Peyer's patch (tissue), 4 donors: ENCODE measurements around the gene DDIT4. TPM values are rescaled to one million over a fixed set of nuclear protein-coding genes. Genes with fewer than 3 reads are reported as not detected.
"Not testable (repeated sequence)": the region's sequence is repeated elsewhere in the genome, so short reads cannot be mapped to it uniquely, and the experiment has no call there.

Experiments
- DNase-seq, 3 donors: peaks; one replicate each; pipeline ENCODE4 v3.0.0-alpha.2; 2017 to 2019
- H3K27ac ChIP-seq, 4 donors: fragments of 200-600 bp; sonication (generic); one replicate each; pipeline ENCODE4 v1.5.1; 2016 to 2019
- H3K27me3 ChIP-seq, 2 donors: fragments of 200-600 bp; sonication (generic); one replicate each; pipeline ENCODE4 v1.5.1; 2019
- H3K36me3 ChIP-seq, 3 donors: fragments of 200-600 bp; sonication (generic); one replicate each; pipeline ENCODE4 v1.5.1; 2016 to 2019
- H3K4me1 ChIP-seq, 4 donors: fragments of 200-600 bp; sonication (generic); one replicate each; pipeline ENCODE4 v1.5.1; 2016 to 2019
- H3K4me3 ChIP-seq, 4 donors: fragments of 200-600 bp; sonication (generic); 1 replicate in 3 of 4; 2 replicates in 1 of 4; pipeline ENCODE4 v1.5.1; 2016 to 2019; ENCODE audit warnings: mild to moderate bottlenecking in 1 of 4
- H3K9me3 ChIP-seq, 4 donors: fragments of 200-600 bp; sonication (generic); one replicate each; pipeline ENCODE4 v1.5.1; 2016 to 2019; ENCODE audit warnings: mild to moderate bottlenecking in 1 of 4
- CTCF ChIP-seq, 6 experiments: fragments of 450-650 bp in 4 of 6; fragments of 200-600 bp in 2 of 6; sonication (generic) in 1 of 6; IDR thresholded peaks; one replicate each; pipeline ENCODE4 v1.5.1; 2017 to 2019; ENCODE audit warnings: antibody characterized with exemption in 6 of 6, mild to moderate bottlenecking in 3 of 6, moderate library complexity in 1 of 6
- POLR2A ChIP-seq, 2 donors: fragments of 450-650 bp; IDR thresholded peaks; one replicate each; pipeline ENCODE4 v1.5.1; 2017; ENCODE audit warnings: antibody characterized with exemption in 2 of 2, mild to moderate bottlenecking in 2 of 2, moderate library complexity in 2 of 2
- total RNA-seq, 4 donors: library from RNA; depleted of rRNA; stranded (reverse); fragments of >200 nt; gene quantifications; one replicate each; pipeline ENCODE4 v1.1.0, GENCODE V29; 2016

Gene DDIT4
- total RNA-seq, 4 donors from 2014 or later = 80.6 to 275 (median 123) TPM

GRCh38 chr10:72276421-72277339 lies 3.0 kb downstream of the DDIT4 start:
- Histone ChIP-seq H3K9me3 (no peaks in the 10 kb centered on the region), H3K4me1 (peaks cover 0 to 23% (median 4%) of the 10 kb centered on the region in 4 donors), H3K27me3 (no peaks in the 10 kb centered on the region), H3K27ac (peak overlapping the region; percentile 92 to 99 (median 95)), H3K4me3 (peak overlapping the region; percentile 80 to 99 (median 94)), H3K36me3 (peaks cover 0 to 22% (median 0%) of the 10 kb centered on the region in 3 donors)
- no peak for TF ChIP-seq CTCF (IDR thresholded peaks at IDR 0.05)
- peak in 1 of 2 donors; percentile 20 for TF ChIP-seq POLR2A (IDR thresholded peaks at IDR 0.05)
- no peak for DNase-seq

- DNase-seq = no peak
- peak overlapping the region in 3 of 4 donors; percentile 92 to 99 (median 97) for H3K27ac ChIP-seq
- no peak overlapping the region for H3K4me3 ChIP-seq
- peaks cover 0 to 22% (median 0%) of the 10 kb centered on the region in 3 donors for H3K36me3 ChIP-seq
- H3K4me1 ChIP-seq = peaks cover 0 to 18% (median 3%) of the 10 kb centered on the region in 4 donors
- H3K9me3 ChIP-seq = no peaks in the 10 kb centered on the region
- no peak for TF ChIP-seq CTCF (IDR thresholded peaks at IDR 0.05)
- TF ChIP-seq POLR2A (IDR thresholded peaks at IDR 0.05) = no peak
- no peaks in the 10 kb centered on the region for H3K27me3 ChIP-seq
These were observed 3.7 kb downstream of the DDIT4 start for GRCh38 chr10:72277340-72277995.

- H3K27ac ChIP-seq = peak overlapping the region; percentile 27 to 97 (median 36)
- DNase-seq = no peak
These were observed 4.4 kb downstream of the DDIT4 start for GRCh38 chr10:72277996-72278667.

GRCh38 chr10:72278668-72279393 lies 5.1 kb downstream of the DDIT4 start:
- H3K4me3 ChIP-seq = no peak overlapping the region
- H3K27ac ChIP-seq = peak overlapping the region in 2 of 4 donors; percentile 36 to 97
- H3K9me3 ChIP-seq = no peaks in the 10 kb centered on the region
- DNase-seq = no peak
- no peaks in the 10 kb centered on the region for H3K27me3 ChIP-seq
- H3K36me3 ChIP-seq = peaks cover 0 to 22% (median 0%) of the 10 kb centered on the region in 3 donors
- H3K4me1 ChIP-seq = peaks cover 0 to 15% (median 0%) of the 10 kb centered on the region in 4 donors
- TF ChIP-seq CTCF (IDR thresholded peaks at IDR 0.05) (peak in 1 of 6 experiments; percentile 7), POLR2A (IDR thresholded peaks at IDR 0.05) (no peak)

More at GRCh38 chr10:72277996-72278667, 4.4 kb downstream of the DDIT4 start:
- TF ChIP-seq CTCF (IDR thresholded peaks at IDR 0.05) = no peak
- TF ChIP-seq POLR2A (IDR thresholded peaks at IDR 0.05) = no peak
- no peak overlapping the region for H3K4me3 ChIP-seq
- H3K36me3 ChIP-seq = peaks cover 0 to 22% (median 0%) of the 10 kb centered on the region in 3 donors
- H3K27me3 ChIP-seq = no peaks in the 10 kb centered on the region
- peaks cover 0 to 15% (median 0%) of the 10 kb centered on the region in 4 donors for H3K4me1 ChIP-seq
- H3K9me3 ChIP-seq = no peaks in the 10 kb centered on the region

- not testable (repeated sequence) for DNase-seq, H3K4me3 ChIP-seq, H3K27ac ChIP-seq
These were observed 5.9 kb downstream of the DDIT4 start for GRCh38 chr10:72279587-72279986.

More at GRCh38 chr10:72279587-72279986, 5.9 kb downstream of the DDIT4 start:
- H3K36me3 ChIP-seq = peaks cover 0 to 16% (median 0%) of the 10 kb centered on the region in 3 donors
- H3K27me3 ChIP-seq, H3K9me3 ChIP-seq: not testable (repeated sequence)
- H3K4me1 ChIP-seq = peaks cover 0 to 15% (median 0%) of the 10 kb centered on the region in 4 donors
